Adrenal gland (tissue), 5 donors: ENCODE data around the gene MCTP1.

Source experiments
- CTCF ChIP-seq, 6 experiments: fragments of 450-650 bp in 4 of 6; fragments of 200-600 bp in 2 of 6; sonication (generic) in 1 of 6; IDR thresholded peaks; 1 replicate in 5 of 6; 2 replicates in 1 of 6; pipeline versions ENCODE4 v1.5.1 to v1.8.0; 2016 to 2021; ENCODE audit warnings: antibody characterized with exemption in 6 of 6, mild to moderate bottlenecking in 2 of 6, moderate library complexity in 1 of 6
- POLR2A ChIP-seq, 2 donors: fragments of 450-650 bp; IDR thresholded peaks; one replicate each; pipeline ENCODE4 v1.6.1; 2017; ENCODE audit warnings: antibody characterized with exemption in 2 of 2, mild to moderate bottlenecking in 2 of 2, moderate library complexity in 1 of 2
- donor health status: DM: no; HTN: no; CAD: no.

GRCh38 chr5:95220381-95220780 is 64.5 kb downstream of the MCTP1 start:
- TF ChIP-seq POLR2A (IDR thresholded peaks at IDR 0.05) (no peak), CTCF (IDR thresholded peaks at IDR 0.05) (no peak)
